SK-N-SH (cell line): ENCODE results near the gene EVI5. TPM values are rescaled to one million over a fixed set of nuclear protein-coding genes. Genes with fewer than 3 reads are reported as not detected.

Experiments
- CTCF ChIA-PET: fragments of 300-600, 350-600 bp; formaldehyde crosslinking; extraction: SDS; loops from one replicate; lab custom pipeline; 2021; lab: Yijun Ruan, JAX
- POLR2A ChIA-PET: fragments of 350-600 bp; sonication (Branson Sonifier 250); formaldehyde crosslinking; extraction: SDS; loops from one replicate; lab custom pipeline; 2020; ENCODE audit warnings: antibody characterized with exemption, inconsistent platforms; lab: Yijun Ruan, JAX
- DNase-seq: peaks from one replicate; pipeline ENCODE4 v3.0.0; 2012
- H2AFZ ChIP-seq: fragments of 200-600 bp; sonication (generic); 2 replicates; pipeline ENCODE4 v1.8.1; 2016; ENCODE audit warnings: antibody characterized with exemption, mild to moderate bottlenecking, low read depth
- H3F3A ChIP-seq: fragments of 200-600 bp; sonication (generic); replicated peaks from 2 replicates; pipeline ENCODE3; 2016; ENCODE audit warnings: antibody characterized with exemption, mild to moderate bottlenecking; ENCODE audit not compliant: insufficient read depth
- H3K27ac ChIP-seq, 2 experiments: fragments of 200-500 bp in 1 of 2; fragments of 200-600 bp in 1 of 2; sonication (Bioruptor generic) in 1 of 2; sonication (generic), shearing (Covaris generic) in 1 of 2; 2 replicates each; pipeline versions ENCODE4 v1.5.1 to v1.6.1; 2014 to 2016; ENCODE audit warnings: low read depth in 2 of 2, inconsistent platforms in 1 of 2, low read length in 1 of 2, mild to moderate bottlenecking in 1 of 2, mixed read lengths in 1 of 2
- H3K27me3 ChIP-seq: fragments of 200-600 bp; sonication (generic), shearing (Covaris generic); 2 replicates; pipeline ENCODE4 v1.6.1; 2016; ENCODE audit warnings: mixed run types; ENCODE audit not compliant: insufficient read depth
- H3K36me3 ChIP-seq, 2 experiments: fragments of 200-500 bp in 1 of 2; fragments of 200-600 bp in 1 of 2; sonication (Bioruptor generic) in 1 of 2; sonication (generic) in 1 of 2; replicated peaks in 1 of 2; 2 replicates each; pipeline versions ENCODE3 to v1.5.1; 2014 to 2016; ENCODE audit warnings: low read length in 1 of 2, mild to moderate bottlenecking in 1 of 2; ENCODE audit not compliant: insufficient read depth in 2 of 2, control insufficient read depth in 1 of 2
- H3K4me1 ChIP-seq, 2 experiments: fragments of 200-500 bp in 1 of 2; fragments of 200-600 bp in 1 of 2; sonication (Bioruptor generic) in 1 of 2; sonication (generic), shearing (Covaris generic) in 1 of 2; 2 replicates each; pipeline versions ENCODE4 v1.5.1 to v1.6.1; 2014 to 2016; ENCODE audit warnings: low read depth in 1 of 2, low read length in 1 of 2, mixed run types in 1 of 2; ENCODE audit not compliant: insufficient read depth in 2 of 2, control insufficient read depth in 1 of 2
- H3K4me2 ChIP-seq: fragments of 200-600 bp; sonication (generic), shearing (Covaris generic); 2 replicates; pipeline ENCODE4 v1.6.1; 2017; ENCODE audit warnings: mixed run types
- H3K4me3 ChIP-seq, 2 experiments: fragments of 200-500 bp in 1 of 2; fragments of 200-600 bp in 1 of 2; sonication (Bioruptor generic) in 1 of 2; sonication (generic), shearing (Covaris generic) in 1 of 2; 2 replicates each; pipeline versions ENCODE4 v1.5.1 to v1.8.1; 2014 to 2016; ENCODE audit warnings: low read depth in 2 of 2, inconsistent platforms in 1 of 2, low read length in 1 of 2, mild to moderate bottlenecking in 1 of 2, mixed read lengths in 1 of 2, moderate library complexity in 1 of 2
- H3K79me2 ChIP-seq: fragments of 200-600 bp; sonication (generic); 2 replicates; pipeline ENCODE4 v1.8.1; 2017; ENCODE audit warnings: mild to moderate bottlenecking; ENCODE audit not compliant: insufficient read depth
- H3K9ac ChIP-seq: fragments of 200-600 bp; sonication (generic); 2 replicates; pipeline ENCODE4 v1.6.1; 2017; ENCODE audit warnings: mixed run types
- H3K9me2 ChIP-seq: fragments of 200-600 bp; sonication (generic); 2 replicates; pipeline ENCODE4 v1.6.1; 2017; ENCODE audit warnings: mixed run types
- H3K9me3 ChIP-seq: fragments of 200-600 bp; sonication (generic); 2 replicates; pipeline ENCODE4 v1.6.1; 2017; ENCODE audit warnings: mixed run types, mild to moderate bottlenecking, moderate library complexity
- H4K20me1 ChIP-seq: fragments of 200-600 bp; sonication (generic); 2 replicates; pipeline ENCODE4 v1.6.1; 2017; ENCODE audit warnings: mild to moderate bottlenecking, mixed run types; ENCODE audit not compliant: insufficient read depth
- CHD2 ChIP-seq: fragments of 150-350 bp; IDR thresholded peaks from 2 replicates; pipeline ENCODE4 v1.6.1; 2018; ENCODE audit warnings: low read length; ENCODE audit not compliant: partially characterized antibody
- ELF1 ChIP-seq: IDR thresholded peaks from 2 replicates; pipeline ENCODE4 v1.4.0; 2012
- EP300 ChIP-seq, 2 experiments: IDR thresholded peaks; 2 replicates each; pipeline versions ENCODE4 v1.4.0 to v1.6.1; 2012; ENCODE audit warnings: borderline replicate concordance in 1 of 2, low read depth in 1 of 2, low read length in 1 of 2
- EZH2phosphoT487 ChIP-seq: fragments of 200-600 bp; sonication (generic); IDR thresholded peaks from 2 replicates; pipeline ENCODE4 v1.6.1; 2017; ENCODE audit warnings: low read depth, mixed run types, mild to moderate bottlenecking, antibody characterized with exemption, moderate library complexity, borderline replicate concordance
- FOSL2 ChIP-seq: IDR thresholded peaks from 2 replicates; pipeline ENCODE4 v1.4.0; 2012; ENCODE audit warnings: low read depth, mild to moderate bottlenecking, moderate library complexity, borderline replicate concordance
- FOXJ3 ChIP-seq: sonication (generic); formaldehyde crosslinking; IDR thresholded peaks from 2 replicates; pipeline ENCODE4 v1.5.1; 2020; ENCODE audit warnings: mild to moderate bottlenecking, missing genetic modification reagents
- MEF2A ChIP-seq: IDR thresholded peaks from 2 replicates; pipeline ENCODE4 v1.4.0; 2012; ENCODE audit warnings: low read depth, borderline replicate concordance
- SIN3A ChIP-seq: IDR thresholded peaks from 2 replicates; pipeline ENCODE4 v1.6.1; 2012; ENCODE audit warnings: low read depth, mild to moderate bottlenecking, low read length, moderate library complexity, borderline replicate concordance
- SMC3 ChIP-seq: IDR thresholded peaks from 2 replicates; pipeline ENCODE4 v1.6.1; 2012; ENCODE audit warnings: low read depth, low read length, improper control_type of control experiment
- TCF12 ChIP-seq: IDR thresholded peaks from 2 replicates; pipeline ENCODE4 v1.4.0; 2012
- WGBS: methylation state at CpG from one replicate; pipeline ENCODE4 v1.1.6; 2017; ENCODE audit warnings: low lambda C conversion rate; 5-methylcytosine and 5-hydroxymethylcytosine counted together
- polyA plus RNA-seq, 3 experiments: library from polyadenylated mRNA; depleted of rRNA; stranded (reverse); fragments of >200 nt; gene quantifications; 2 replicates each; pipeline ENCODE4 v1.2.3, GENCODE V29; 2012
- TF ChIP-seq, protein P1 (sequence below): IDR thresholded peaks from 2 replicates; pipeline ENCODE4; 2012
- TF ChIP-seq, protein P2 (sequence below): IDR thresholded peaks from 2 replicates; pipeline ENCODE4 v1.4.0; 2012; ENCODE audit warnings: low read depth, borderline replicate concordance
- TF ChIP-seq, protein P3 (sequence below): IDR thresholded peaks from 2 replicates; pipeline ENCODE4 v1.4.0; 2012; ENCODE audit warnings: low read depth
- TF ChIP-seq, protein P4 (sequence below): fragments of 150-350 bp; IDR thresholded peaks from 2 replicates; pipeline ENCODE4 v1.6.1; 2016; ENCODE audit warnings: mild to moderate bottlenecking, low read depth, low read length
- TF ChIP-seq, protein P5 (sequence below): IDR thresholded peaks from 2 replicates; pipeline ENCODE4 v1.6.1; 2012; ENCODE audit warnings: mild to moderate bottlenecking, low read depth, low read length, moderate library complexity

EVI5 gene
- polyA plus RNA-seq, 1 of the 3 experiments (the other 2 are of a cell fraction), result 5.7 TPM

DNA sequence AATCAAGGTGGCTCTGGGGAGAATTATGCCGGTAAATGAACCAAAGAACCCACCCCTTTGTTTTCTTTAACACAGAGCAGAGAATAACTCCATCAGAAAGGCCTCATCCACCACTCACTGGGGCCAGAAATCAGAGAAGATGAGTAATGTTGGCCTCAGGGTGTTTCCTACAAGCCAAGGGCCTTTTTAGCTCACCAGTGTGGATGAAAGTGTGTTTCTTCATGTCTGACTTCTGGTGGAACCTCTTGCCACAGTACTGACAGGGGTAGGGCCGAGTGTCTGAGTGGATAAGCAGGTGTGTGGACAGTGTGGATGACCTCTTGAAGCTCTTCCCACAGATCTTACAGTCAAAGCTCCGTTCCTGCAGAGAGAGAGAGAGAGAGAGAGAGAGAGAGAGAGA, 306.5 kb downstream of the EVI5 start:
- no peak overlapping the region for H3K4me2 ChIP-seq
- H3K9ac ChIP-seq, result no peak overlapping the region
- TF ChIP-seq MEF2A, result no peak
- TF ChIP-seq CHD2, result no peak
- TF ChIP-seq, protein P1, sequence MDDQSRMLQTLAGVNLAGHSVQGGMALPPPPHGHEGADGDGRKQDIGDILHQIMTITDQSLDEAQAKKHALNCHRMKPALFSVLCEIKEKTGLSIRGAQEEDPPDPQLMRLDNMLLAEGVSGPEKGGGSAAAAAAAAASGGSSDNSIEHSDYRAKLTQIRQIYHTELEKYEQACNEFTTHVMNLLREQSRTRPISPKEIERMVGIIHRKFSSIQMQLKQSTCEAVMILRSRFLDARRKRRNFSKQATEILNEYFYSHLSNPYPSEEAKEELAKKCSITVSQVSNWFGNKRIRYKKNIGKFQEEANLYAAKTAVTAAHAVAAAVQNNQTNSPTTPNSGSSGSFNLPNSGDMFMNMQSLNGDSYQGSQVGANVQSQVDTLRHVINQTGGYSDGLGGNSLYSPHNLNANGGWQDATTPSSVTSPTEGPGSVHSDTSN, result no peak
- TF ChIP-seq FOSL2, result no peak
- TF ChIP-seq EZH2phosphoT487, result no peak
- TF ChIP-seq, protein P2, sequence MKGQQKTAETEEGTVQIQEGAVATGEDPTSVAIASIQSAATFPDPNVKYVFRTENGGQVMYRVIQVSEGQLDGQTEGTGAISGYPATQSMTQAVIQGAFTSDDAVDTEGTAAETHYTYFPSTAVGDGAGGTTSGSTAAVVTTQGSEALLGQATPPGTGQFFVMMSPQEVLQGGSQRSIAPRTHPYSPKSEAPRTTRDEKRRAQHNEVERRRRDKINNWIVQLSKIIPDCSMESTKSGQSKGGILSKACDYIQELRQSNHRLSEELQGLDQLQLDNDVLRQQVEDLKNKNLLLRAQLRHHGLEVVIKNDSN, result no peak
- TF ChIP-seq, protein P3, sequence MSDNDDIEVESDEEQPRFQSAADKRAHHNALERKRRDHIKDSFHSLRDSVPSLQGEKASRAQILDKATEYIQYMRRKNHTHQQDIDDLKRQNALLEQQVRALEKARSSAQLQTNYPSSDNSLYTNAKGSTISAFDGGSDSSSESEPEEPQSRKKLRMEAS, result no peak
- no peaks in the 10 kb centered on the region for H3K79me2 ChIP-seq
- H3K4me1 ChIP-seq, result peaks cover 0 to 7% of the 10 kb centered on the region in 2 experiments; a peak in 1 of 4 replicates
- CTCF ChIA-PET, result interaction anchor here (1.2 kb wide), 1 partner anchor 30 kb away, joined by 3 read pairs; no protein-coding TSS in a partner anchor
- 32% methylated on average over 2 of the region's 3 CpGs for WGBS
- H3K9me2 ChIP-seq, result no peaks in the 10 kb centered on the region
- no peaks in the 10 kb centered on the region; the same call in 1 of the 2 replicates for H4K20me1 ChIP-seq
- peaks cover 79% of the 10 kb centered on the region for H3K27me3 ChIP-seq
- no peaks in the 10 kb centered on the region for H3K9me3 ChIP-seq
- H3K27ac ChIP-seq, result no peak overlapping the region
- POLR2A ChIA-PET, result no interaction called here
- DNase-seq, result no peak
- no peaks in the 10 kb centered on the region for H3K36me3 ChIP-seq
- H2AFZ ChIP-seq, result no peak overlapping the region
- H3K4me3 ChIP-seq, result no peak overlapping the region
- no peaks in the 10 kb centered on the region for H3F3A ChIP-seq

DNA sequence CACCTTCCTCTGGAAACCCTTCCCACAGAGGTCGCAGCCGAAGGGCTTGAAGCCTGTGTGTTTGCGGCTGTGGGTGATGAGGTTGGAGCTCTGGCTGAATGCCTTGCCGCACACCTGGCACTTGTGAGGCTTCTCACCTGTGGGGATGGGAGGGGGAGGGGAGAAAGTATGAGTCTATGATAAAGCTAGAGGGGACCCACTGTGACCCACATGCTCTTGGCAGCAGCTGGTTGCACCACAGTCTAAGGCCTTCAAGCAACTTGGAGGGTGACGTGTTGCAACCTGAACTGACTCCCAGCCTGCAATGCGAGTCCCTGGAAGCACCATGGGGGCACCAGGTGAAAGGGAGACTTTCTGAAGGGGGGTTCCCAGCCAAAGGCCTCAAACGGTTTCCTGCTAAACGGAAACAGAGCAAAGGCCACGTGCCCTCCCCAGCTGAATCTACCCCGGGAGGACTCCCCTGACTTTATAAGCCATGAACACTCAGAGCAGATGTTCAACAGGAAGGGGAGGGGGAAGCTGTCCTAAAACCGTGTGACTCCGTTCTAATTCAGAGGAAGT, 308.8 kb downstream of the EVI5 start:
- H3K36me3 ChIP-seq, result no peaks in the 10 kb centered on the region
- DNase-seq, result no peak
- H4K20me1 ChIP-seq, result no peaks in the 10 kb centered on the region
- no peaks in the 10 kb centered on the region for H3K79me2 ChIP-seq
- H3K27me3 ChIP-seq, result peaks cover 61% of the 10 kb centered on the region
- H3K9me2 ChIP-seq, result no peaks in the 10 kb centered on the region
- no peak for TF ChIP-seq TCF12
- TF ChIP-seq, protein P4, sequence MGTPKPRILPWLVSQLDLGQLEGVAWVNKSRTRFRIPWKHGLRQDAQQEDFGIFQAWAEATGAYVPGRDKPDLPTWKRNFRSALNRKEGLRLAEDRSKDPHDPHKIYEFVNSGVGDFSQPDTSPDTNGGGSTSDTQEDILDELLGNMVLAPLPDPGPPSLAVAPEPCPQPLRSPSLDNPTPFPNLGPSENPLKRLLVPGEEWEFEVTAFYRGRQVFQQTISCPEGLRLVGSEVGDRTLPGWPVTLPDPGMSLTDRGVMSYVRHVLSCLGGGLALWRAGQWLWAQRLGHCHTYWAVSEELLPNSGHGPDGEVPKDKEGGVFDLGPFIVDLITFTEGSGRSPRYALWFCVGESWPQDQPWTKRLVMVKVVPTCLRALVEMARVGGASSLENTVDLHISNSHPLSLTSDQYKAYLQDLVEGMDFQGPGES, result no peak
- no peak for TF ChIP-seq FOXJ3 (CRISPR knock-in tag)
- no peak for TF ChIP-seq SIN3A
- TF ChIP-seq, protein P5, sequence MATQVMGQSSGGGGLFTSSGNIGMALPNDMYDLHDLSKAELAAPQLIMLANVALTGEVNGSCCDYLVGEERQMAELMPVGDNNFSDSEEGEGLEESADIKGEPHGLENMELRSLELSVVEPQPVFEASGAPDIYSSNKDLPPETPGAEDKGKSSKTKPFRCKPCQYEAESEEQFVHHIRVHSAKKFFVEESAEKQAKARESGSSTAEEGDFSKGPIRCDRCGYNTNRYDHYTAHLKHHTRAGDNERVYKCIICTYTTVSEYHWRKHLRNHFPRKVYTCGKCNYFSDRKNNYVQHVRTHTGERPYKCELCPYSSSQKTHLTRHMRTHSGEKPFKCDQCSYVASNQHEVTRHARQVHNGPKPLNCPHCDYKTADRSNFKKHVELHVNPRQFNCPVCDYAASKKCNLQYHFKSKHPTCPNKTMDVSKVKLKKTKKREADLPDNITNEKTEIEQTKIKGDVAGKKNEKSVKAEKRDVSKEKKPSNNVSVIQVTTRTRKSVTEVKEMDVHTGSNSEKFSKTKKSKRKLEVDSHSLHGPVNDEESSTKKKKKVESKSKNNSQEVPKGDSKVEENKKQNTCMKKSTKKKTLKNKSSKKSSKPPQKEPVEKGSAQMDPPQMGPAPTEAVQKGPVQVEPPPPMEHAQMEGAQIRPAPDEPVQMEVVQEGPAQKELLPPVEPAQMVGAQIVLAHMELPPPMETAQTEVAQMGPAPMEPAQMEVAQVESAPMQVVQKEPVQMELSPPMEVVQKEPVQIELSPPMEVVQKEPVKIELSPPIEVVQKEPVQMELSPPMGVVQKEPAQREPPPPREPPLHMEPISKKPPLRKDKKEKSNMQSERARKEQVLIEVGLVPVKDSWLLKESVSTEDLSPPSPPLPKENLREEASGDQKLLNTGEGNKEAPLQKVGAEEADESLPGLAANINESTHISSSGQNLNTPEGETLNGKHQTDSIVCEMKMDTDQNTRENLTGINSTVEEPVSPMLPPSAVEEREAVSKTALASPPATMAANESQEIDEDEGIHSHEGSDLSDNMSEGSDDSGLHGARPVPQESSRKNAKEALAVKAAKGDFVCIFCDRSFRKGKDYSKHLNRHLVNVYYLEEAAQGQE, result no peak
- no peak for TF ChIP-seq ELF1
- TF ChIP-seq EP300 (IDR thresholded peaks at IDR 0.05; ENCODE audit: borderline replicate concordance in 1 of 2, low read depth in 1 of 2, low read length in 1 of 2), result no peak
- TF ChIP-seq SMC3, result no peak
- no peak for TF ChIP-seq CHD2
- no peak for TF ChIP-seq MEF2A
- no peak for TF ChIP-seq EZH2phosphoT487
- ChIA-PET POLR2A (no interaction called here), CTCF (no interaction called here)
- WGBS, result 29% methylated on average over 6 of the region's 12 CpGs
- H3K4me2 ChIP-seq, result no peak overlapping the region
- H3K4me1 ChIP-seq, result no peaks in the 10 kb centered on the region; a peak in 1 of 4 replicates
- H3K9me3 ChIP-seq, result no peaks in the 10 kb centered on the region
- no peak overlapping the region for H3K9ac ChIP-seq
- H2AFZ ChIP-seq, result no peak overlapping the region
- no peaks in the 10 kb centered on the region for H3F3A ChIP-seq
- H3K27ac ChIP-seq, result no peak overlapping the region
- no peak overlapping the region for H3K4me3 ChIP-seq
